HG03135 (cell line): ENCODE measurements around the gene FRMD7.
"Not testable (repeated sequence)": the region's sequence is repeated elsewhere in the genome, so short reads cannot be mapped to it uniquely, and the experiment has no call there.

Experiments used
- ATAC-seq: cut with Tn5 transposase; IDR thresholded peaks from one replicate; pipeline ENCODE4 v1.9.1; 2021; ENCODE audit warnings: mild to moderate bottlenecking, moderate library complexity; ENCODE audit not compliant: unreplicated experiment

FRMD7 gene

GRCh38 chrX:132127743-132128142 lies at the start of gene FRMD7:
FRMD7 (minus strand) TSS chrX:132128020; CDS start chrX:132127844, 176 bp downstream.
- no peak for ATAC-seq

DNA sequence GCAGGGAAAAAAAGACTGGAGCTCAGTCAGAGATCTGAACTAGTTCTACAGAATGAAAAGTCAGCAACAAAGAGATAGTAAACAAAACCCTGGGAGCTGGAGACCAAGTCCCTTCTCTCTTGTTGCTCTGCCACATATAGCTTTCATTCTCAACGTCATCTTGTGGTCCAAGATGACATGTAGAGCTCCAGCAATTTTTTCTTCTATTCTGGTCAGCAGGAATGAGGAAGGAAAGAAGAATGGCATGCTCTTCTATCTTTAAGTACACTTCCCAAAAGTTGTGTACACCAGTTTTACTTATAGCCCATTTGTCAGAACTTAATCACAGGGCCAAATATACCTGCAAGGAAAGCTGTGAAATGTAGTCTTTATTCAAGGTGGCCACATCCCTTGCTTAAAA lies 45.8 kb upstream of the FRMD7 start:
- no peak for ATAC-seq

DNA sequence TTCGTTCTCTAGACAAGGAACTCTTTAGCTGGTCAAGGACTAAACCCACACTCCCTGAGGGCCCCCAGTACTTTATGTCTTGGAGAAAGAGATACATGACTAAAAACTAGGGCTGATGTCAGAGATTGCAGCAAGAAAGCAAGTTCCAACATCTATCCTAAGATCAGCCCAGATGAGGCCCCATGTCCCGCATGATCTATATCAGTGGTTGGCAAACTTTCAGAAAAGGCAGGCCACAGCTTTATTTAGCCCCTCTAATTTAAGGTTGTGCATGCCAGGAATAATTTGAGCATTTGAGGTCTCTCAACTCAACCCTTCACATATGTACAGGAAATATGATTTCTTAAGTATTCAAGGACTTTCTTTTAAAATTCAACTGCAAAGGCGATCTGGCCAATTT lies 44.1 kb upstream of the FRMD7 start:
- ATAC-seq: no peak

- ATAC-seq: no peak
Measured at GRCh38 chrX:132171478-132171877, 43.7 kb upstream of the FRMD7 start.

DNA sequence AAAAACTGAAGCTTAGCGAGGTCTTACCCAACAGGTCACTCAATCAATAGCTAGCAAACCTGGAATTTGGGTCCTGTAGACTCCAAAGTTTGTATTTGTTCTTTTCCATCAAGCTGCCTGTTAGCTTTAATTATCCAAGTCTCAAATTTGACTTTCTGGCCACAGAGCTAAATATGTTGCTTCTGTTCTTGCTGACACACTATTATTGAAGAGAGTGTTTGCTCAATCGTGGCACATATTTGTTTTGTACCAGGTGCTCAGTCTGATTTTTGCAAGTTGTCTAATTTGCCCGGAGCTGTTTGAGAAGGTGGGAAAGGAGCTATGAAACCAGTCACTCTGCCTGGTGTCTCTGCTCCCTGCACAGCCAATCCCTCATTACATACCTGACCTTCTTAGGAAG lies 41.7 kb upstream of the FRMD7 start:
- no peak for ATAC-seq

GRCh38 chrX:132165651-132166050 lies 37.8 kb upstream of the FRMD7 start:
- ATAC-seq: no peak

DNA sequence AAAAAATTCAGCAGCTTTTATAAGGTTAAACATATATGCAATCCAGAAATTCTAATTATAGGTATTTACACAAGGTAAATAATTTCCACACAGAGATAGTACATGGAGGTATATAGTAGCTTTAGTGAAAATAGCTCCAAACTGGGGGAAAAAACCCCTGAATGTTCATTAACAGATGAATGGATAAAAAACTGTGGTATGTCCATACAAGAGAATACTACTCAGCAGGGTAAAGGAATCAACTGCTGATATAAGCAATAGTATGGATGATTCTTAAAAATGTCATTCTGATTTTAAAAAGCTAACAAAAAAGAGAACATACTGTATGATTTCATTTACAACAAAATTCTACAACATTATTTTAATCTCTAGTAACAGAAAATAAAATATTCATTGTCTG lies 37.2 kb upstream of the FRMD7 start:
- ATAC-seq: no peak

DNA sequence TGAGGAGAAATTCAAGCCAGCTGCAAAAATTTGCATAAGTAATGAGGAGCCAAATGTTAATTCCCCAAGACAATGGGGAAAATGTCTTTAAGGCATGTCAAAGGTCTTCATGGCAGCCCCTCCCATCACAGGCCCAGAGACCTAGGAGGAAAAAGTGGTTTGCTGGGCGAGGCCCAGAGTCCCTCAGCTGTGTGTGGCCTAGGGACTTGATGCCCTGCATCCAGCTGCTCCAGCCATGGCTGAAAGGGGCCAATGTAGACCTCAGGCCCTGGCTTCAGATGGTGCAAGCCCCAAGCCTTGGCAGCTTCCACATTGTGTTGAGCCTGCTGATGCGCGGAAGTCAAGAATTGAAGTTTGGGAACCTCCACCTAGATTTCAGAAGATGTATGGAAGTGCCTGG lies 35.3 kb upstream of the FRMD7 start:
- not testable (repeated sequence) for ATAC-seq

DNA sequence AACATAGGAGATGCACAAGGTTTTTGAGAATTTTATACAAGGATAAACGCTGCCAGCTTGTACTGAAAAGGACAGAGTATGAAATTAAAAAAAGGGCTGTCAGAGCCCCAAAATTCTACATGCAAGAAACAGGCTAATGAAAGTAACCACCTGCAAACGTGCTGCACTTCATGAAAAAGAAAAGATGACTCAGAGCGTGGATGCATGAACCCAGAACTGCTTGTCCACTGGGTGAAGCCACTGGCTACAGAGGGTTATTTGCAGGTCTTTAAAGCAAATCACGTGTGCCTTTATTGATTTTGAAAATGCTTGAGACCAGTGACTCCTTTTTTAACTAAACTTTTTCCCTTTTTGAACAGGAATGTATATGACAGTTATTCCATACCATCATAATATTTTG lies 25.3 kb upstream of the FRMD7 start:
- ATAC-seq: no peak

DNA sequence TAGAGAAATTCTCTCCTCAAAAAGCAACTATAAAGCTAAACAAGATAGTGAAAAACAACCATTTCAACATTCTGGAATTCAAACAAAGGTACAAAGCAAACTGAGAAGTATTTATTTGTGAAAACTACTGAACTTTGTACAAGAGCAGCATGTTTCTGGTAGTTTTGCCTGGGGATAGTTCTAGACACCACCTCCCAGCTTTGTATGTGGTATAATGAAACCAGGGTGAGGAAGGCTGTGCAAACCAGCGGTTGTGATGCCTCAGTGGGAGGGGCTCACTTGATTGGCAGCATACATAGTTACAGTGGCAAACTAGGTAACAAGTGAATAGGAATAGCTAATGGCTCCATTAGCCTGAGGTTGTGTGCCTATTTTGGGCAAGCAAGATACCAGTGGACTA lies 18.6 kb upstream of the FRMD7 start:
- ATAC-seq: no peak

GRCh38 chrX:132144061-132144460 lies 16.2 kb upstream of the FRMD7 start:
- no peak for ATAC-seq

GRCh38 chrX:132125906-132126305 lies 1.9 kb downstream of the FRMD7 start:
- ATAC-seq: no peak

- no peak for ATAC-seq
Measured at GRCh38 chrX:132120913-132121312, 6.9 kb downstream of the FRMD7 start.

DNA sequence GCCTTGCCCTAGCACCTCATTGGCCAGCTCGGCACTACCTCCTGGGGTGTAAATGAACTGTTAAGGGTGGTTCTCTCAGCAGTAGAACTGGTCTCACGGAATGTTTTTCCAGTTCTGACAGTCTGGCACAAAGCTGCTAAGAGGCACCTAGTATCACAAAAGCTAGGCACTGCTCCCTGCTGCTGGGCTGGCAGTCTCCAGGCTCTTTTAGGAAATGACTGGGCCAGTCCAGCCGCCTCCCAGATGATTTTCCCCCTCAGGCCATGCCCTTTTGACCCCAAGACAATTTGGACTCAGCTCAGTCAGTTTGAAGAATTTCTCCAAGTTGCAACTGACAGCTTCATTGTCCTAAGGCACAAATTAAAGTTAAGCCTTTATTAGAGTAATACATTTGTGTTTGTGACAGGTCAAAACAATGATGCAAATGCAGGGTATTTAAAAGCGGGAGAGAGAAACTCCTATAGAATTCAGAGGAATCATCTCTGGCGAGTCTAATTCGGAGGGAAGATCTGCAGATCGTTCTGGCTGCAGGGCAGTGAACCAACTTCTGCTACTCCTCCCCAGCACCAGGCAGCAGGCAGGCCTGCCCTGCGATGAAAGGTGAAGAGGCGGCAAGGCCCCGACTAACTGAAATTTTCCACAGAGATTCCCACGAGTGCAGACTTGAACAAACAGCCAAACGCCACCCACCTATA lies 7.9 kb downstream of the FRMD7 start:
- no peak for ATAC-seq

GRCh38 chrX:132119283-132119682 lies 8.5 kb downstream of the FRMD7 start:
- no peak for ATAC-seq

GRCh38 chrX:132118358-132118757 lies 9.5 kb downstream of the FRMD7 start:
- no peak for ATAC-seq

DNA sequence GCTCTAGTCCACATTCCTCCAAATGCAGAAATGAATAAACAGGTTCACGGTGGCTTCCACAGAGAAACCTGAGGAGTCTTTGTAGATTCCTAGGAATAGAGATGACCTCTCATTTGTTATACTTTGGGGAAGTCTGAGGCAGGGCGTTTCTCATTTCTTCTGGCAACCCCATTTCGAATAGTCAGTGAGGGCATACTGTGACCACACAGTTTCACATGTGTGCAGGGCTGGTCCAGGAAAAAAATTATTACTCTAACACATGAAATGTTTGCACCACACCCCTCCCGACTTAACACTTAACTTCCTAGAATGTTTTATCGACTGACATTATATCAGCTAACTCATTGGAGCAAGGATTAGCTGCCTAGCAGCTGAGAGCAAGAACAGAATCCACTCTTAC lies 12.0 kb downstream of the FRMD7 start:
- ATAC-seq: no peak

- no peak for ATAC-seq
Measured at GRCh38 chrX:132114607-132115006, 13.2 kb downstream of the FRMD7 start.

DNA sequence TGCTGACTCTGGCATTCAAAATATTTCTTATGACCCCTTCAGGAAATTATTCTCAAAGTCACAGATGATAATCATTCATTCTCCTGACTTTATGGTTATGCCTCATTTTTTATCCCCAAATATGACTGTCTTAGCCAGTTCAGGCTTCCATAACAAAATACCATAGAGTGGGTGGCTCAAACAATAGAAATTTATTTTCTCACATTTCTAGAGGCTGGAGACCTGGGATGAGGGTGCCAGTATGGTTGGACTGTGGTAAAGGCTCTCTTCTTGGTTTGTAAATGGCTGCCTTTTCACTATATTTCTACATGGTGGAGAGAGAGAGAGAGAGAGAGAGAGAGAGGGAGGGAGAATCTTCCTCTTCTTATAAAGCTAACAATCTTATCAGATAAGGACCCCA lies 20.5 kb downstream of the FRMD7 start:
- no peak for ATAC-seq

DNA sequence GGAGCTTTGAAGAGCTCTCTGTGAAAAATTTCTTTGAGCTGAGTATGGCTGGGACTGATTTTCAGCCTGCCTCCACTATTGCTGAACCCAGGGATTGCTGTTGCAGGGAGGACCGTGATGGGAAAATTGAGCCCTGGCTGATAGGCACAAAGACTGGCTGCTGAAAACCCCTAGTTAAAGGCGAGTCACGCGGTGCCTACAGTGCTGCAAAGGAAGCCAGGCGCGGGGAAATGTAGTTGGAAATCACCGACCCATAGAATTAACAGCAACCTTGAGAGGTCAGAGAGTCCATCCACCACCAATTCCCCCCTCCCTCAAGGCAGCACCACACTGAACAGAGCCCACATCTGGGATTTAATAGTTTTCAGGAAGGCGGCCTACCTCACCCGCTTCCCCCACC lies 26.0 kb downstream of the FRMD7 start:
- ATAC-seq: no peak

GRCh38 chrX:132101206-132101605 lies 26.6 kb downstream of the FRMD7 start:
- no peak for ATAC-seq

DNA sequence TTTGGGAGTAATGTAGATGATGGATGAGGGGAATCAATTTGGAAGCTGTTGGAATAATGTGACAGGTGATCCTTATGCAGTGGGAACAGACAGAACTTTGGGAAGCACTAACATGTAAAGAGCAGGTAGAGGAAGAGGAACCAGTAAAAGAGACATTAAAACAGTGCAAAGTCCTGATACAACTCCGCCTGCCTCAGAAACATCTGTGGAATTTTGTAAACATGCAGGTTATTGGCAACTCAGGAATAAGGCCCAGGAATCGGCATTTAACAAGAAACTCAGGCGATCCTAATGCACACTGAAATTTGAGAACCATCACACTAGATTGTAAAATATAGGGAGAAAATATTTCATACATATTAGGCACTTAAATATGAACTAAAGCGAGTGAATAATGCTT lies 29.1 kb downstream of the FRMD7 start:
- not testable (repeated sequence) for ATAC-seq

- ATAC-seq: no peak
Measured at GRCh38 chrX:132094164-132094563, 33.7 kb downstream of the FRMD7 start.
